ENCODE data around the gene CACNA1S.

GRCh38 chr1:201007481-201007880, 104.7 kb downstream of the CACNA1S start:
- TF ChIP-seq NFE2L2 (IDR thresholded peaks at IDR 0.05; ENCODE audit: low read depth, low read length) (no peak), ELK1 (IDR thresholded peaks at IDR 0.05; ENCODE audit: borderline replicate concordance, low read depth, low read length) (no peak), CTCF (conservative IDR thresholded peaks at IDR 0.05; ENCODE audit: low read depth, low read length) (no peak)

Data from IMR-90 (cell line).